ENCODE results near the gene GLIS1.

DNA sequence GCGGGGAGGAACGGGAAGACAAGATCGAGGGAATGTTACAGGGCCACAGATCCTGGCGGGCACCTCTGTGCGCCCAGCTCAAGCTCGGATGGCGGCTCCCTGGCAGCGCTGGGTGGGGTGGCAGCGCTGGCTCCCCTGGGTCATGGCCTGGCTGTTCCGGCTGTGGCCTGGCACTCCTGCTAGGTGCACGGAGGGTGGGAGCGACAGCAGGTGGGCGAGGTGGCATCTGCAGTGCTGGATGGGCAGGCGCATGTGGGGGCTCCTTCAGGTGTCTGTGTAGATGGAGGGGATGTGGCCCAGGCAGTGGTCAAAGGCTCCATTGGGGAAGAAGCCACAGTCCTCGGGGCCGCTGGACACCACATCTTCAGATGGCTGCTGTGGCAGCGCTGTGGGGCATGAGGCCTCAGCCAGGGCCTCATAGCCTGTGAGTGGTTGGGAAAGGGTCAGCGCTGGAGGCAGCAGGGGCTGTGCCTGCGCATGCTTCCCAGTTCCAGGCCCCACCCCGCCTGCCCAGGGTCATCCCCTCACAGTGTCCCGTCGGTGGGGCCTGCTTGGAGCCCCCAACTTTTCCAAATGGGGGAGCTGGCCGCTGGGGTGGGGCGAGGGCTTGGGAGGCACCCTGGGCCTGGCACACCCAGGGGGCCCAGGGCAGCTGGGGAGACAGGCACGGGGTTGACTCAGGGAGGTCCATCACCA, 232.5 kb downstream of the GLIS1 start:
- TF ChIP-seq, protein P1, sequence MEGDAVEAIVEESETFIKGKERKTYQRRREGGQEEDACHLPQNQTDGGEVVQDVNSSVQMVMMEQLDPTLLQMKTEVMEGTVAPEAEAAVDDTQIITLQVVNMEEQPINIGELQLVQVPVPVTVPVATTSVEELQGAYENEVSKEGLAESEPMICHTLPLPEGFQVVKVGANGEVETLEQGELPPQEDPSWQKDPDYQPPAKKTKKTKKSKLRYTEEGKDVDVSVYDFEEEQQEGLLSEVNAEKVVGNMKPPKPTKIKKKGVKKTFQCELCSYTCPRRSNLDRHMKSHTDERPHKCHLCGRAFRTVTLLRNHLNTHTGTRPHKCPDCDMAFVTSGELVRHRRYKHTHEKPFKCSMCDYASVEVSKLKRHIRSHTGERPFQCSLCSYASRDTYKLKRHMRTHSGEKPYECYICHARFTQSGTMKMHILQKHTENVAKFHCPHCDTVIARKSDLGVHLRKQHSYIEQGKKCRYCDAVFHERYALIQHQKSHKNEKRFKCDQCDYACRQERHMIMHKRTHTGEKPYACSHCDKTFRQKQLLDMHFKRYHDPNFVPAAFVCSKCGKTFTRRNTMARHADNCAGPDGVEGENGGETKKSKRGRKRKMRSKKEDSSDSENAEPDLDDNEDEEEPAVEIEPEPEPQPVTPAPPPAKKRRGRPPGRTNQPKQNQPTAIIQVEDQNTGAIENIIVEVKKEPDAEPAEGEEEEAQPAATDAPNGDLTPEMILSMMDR (conservative IDR thresholded peaks at IDR 0.05) = no peak
- no peak for TF ChIP-seq EZH2 (IDR thresholded peaks at IDR 0.05; ENCODE audit: low read depth)

Data from PC-9 (cell line).